T-helper 1 cell treated with Interleukin-12 subunit alpha and Interleukin-12 subunit beta and Interleukin-4 antibody, amounts not matched to agents 30 μg/mL and 1 μg/mL, for 36 hours (primary cell): ENCODE data around the gene ERVK3-1.
"Not testable (repeated sequence)": the region's sequence is repeated elsewhere in the genome, so short reads cannot be mapped to it uniquely, and the experiment has no call there.

ENCODE experiments used
- H3K27ac Mint-ChIP-seq: one replicate; pipeline ENCODE4 v1.8.0; 2021; ENCODE audit warnings: mild to moderate bottlenecking, mixed read lengths
- H3K27me3 Mint-ChIP-seq: one replicate; pipeline ENCODE4 v1.8.0; 2021; ENCODE audit warnings: low read depth, mixed read lengths
- H3K36me3 Mint-ChIP-seq: one replicate; pipeline ENCODE4 v1.8.0; 2021; ENCODE audit warnings: low read depth, mixed read lengths
- H3K4me1 Mint-ChIP-seq: one replicate; pipeline ENCODE4 v1.8.0; 2021; ENCODE audit warnings: low read depth, mixed read lengths
- H3K4me3 Mint-ChIP-seq: one replicate; pipeline ENCODE4 v1.8.0; 2021; ENCODE audit warnings: mild to moderate bottlenecking, moderate library complexity, mixed read lengths
- H3K9me3 Mint-ChIP-seq: one replicate; pipeline ENCODE4 v1.8.0; 2021; ENCODE audit warnings: mixed read lengths

The ERVK3-1 gene

DNA sequence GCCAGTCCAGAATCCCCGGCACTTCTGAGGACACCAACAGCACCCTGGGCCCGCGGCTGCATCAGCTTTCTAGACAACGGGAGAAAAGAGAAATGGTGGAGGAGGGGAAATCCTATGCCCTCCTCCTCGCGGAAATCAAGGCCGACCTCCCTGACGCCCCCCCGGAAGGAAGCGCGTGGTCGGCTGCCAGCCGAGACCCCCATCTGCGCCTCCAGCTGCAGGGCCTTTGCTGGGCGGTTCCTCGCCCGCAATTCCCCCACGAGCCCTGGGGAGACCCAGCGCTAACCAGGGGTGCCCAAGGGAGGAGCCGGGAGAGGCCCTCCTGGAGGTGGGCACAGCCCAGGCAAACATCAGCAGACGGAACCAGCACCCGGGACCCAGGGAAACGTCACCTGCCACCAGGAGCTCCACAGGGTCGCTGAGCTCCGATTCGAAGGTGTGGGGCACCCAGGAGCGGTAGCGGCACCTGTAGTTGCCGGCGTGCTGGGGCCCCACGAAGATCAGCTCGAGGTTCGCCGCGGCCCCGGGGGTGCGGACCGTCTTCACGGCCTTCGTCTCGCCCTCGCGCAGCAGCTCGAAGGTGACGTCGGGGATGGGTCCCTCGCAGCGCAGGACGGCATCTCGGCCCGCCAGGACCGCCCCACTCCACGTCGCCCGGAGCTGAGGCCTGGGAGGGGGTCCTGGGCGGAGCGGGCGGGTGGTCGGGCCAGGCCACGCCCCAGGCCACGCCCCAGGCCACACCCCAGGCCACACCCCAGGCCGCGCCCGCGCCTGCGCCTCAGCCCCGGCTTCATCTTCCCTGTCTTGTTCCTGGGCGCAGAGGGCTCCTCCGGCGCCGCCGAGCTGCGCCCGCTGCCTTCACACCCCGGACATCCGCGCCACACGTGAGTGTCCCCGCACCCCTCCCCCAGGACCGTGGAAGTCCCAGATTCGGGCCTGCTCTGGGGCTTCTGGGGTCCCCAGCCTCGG is 42.1 kb downstream of the ERVK3-1 start:
- no peaks in the 10 kb centered on the region for H3K27me3 Mint-ChIP-seq
- H3K4me1 Mint-ChIP-seq = peaks cover 17% of the 10 kb centered on the region
- peaks cover 4% of the 10 kb centered on the region for H3K9me3 Mint-ChIP-seq
- H3K27ac Mint-ChIP-seq = peak overlapping the region; percentile 82
- peaks cover 6% of the 10 kb centered on the region for H3K36me3 Mint-ChIP-seq
- peak overlapping the region; percentile 91 for H3K4me3 Mint-ChIP-seq

DNA sequence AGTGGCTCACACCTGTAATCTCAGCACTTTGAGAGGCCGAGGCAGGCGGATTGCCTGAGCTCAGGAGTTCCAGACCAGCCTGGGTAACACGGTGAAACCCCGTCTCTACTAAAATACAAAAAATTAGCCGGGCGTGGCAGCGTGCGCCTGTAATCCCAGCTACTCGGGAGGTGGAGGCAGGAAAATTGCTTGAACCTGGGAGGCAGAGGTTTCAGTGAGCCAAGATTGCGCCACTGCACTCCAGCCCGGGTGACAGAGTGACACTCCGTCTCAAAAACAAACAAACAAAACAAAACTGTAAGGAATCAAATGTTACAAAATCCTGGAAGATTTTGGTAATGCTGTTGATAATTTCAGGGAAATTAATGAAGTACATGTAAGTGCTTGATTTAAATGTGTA is 42.9 kb downstream of the ERVK3-1 start:
- Mint-ChIP-seq H3K27ac (peak overlapping the region; percentile 82), H3K4me1 (peaks cover 17% of the 10 kb centered on the region), H3K4me3 (peak overlapping the region; percentile 91)
- H3K36me3 Mint-ChIP-seq, H3K9me3 Mint-ChIP-seq, H3K27me3 Mint-ChIP-seq: not testable (repeated sequence)

DNA sequence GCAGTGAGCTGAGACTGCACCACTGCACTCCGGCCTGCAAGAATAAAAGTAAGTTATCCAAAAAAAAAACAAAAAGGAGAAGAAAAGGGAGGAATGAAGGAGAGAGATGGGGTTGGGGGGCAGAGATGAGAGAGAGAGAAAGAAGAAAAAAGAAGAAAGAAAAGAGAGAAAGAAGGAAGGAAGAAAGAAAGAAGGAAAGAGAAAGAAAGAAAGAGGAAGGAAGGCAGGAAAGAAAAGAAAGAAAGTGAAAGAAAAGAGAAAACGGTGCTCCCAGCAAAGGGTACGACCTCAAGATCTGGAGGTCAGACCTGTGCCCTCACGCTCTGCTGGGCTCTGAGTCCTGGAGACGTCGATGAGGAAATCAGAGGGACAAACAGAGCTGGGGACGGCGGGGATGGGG is 44.4 kb downstream of the ERVK3-1 start:
- Mint-ChIP-seq H3K36me3 (peaks cover 4% of the 10 kb centered on the region), H3K9me3 (no peaks in the 10 kb centered on the region), H3K4me1 (peaks cover 15% of the 10 kb centered on the region), H3K4me3 (peak overlapping the region; percentile 36), H3K27me3 (no peaks in the 10 kb centered on the region), H3K27ac (no peak overlapping the region)

DNA sequence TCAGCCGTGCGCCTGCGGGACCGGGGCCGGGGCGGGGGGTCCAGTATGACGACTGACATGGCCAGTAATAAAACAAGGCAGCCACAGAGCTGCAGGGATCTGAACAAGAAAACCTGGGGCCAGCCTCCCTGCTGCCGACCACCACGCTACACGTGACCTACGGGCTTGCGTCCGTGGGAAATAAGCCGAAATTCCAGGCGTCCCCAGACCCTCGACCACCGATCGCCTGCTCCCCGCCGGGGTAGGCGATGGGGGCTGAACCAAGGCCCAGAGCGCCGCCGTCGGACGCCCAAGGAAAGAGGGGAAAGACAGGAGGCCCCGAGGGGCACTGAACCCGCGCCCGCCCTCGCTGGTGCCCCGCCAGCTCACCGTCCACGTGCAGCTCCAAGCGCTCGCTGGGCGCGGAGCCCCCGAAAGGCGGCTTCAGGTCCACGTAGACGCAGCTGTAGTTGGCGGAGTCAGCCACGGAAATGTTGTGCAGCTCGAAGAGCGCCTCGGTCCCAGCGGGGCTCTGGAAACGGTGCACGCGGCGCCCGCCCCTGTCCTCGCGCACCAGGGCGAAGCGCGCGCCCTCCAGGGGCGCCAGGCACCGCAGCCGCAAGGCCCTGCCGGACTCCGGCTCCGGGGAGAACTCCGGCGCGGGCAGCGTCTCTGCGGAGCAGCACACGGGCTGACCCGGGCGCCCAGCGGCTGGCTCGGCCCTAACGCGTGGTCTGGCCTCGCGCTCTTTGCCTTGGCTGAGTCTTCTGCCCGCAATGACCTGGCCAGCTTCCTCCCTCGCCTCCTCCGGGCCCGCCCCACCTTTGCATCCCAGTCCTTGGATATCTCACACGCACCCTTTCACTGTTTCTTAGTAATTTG is 45.1 kb downstream of the ERVK3-1 start:
- H3K27me3 Mint-ChIP-seq = no peaks in the 10 kb centered on the region
- H3K27ac Mint-ChIP-seq = no peak overlapping the region
- peaks cover 4% of the 10 kb centered on the region for H3K36me3 Mint-ChIP-seq
- H3K4me1 Mint-ChIP-seq = peaks cover 15% of the 10 kb centered on the region
- H3K9me3 Mint-ChIP-seq = no peaks in the 10 kb centered on the region
- H3K4me3 Mint-ChIP-seq = no peak overlapping the region

DNA sequence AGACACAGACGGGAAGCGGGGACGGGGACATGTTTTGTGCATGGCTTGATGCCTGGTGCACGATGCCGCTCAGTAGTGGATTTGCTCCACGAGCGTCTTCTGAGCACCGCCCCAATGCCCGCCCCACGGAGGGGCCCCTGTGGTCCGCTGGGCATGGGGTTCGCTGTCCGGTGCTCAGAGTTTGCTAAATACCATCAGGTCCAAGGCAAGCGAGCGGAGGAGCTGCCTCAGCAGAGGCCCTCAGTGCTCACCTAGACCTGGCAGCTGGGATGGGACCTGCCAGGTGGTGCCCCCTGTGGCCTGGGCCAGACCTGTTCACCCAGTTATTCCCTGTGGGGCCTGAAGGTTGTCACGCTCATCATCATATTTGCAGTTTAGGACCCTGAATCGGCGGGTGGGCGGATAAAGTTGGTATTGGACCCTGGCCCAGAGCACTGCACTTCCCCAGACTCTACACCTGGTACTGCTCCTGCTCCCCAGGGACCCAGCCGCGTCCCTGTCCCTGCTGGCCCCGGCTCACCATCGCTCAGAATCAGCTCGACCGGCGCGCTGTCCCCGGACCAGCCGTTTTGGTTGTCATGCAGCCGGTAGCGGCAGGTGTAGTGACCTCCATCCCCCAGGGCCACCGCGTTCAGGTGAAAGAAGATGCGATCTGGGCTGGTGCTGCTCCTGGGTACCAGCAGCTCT is 45.8 kb downstream of the ERVK3-1 start:
- Mint-ChIP-seq H3K4me1 (peaks cover 15% of the 10 kb centered on the region), H3K27me3 (no peaks in the 10 kb centered on the region), H3K9me3 (no peaks in the 10 kb centered on the region), H3K27ac (no peak overlapping the region), H3K36me3 (peaks cover 4% of the 10 kb centered on the region), H3K4me3 (no peak overlapping the region)

DNA sequence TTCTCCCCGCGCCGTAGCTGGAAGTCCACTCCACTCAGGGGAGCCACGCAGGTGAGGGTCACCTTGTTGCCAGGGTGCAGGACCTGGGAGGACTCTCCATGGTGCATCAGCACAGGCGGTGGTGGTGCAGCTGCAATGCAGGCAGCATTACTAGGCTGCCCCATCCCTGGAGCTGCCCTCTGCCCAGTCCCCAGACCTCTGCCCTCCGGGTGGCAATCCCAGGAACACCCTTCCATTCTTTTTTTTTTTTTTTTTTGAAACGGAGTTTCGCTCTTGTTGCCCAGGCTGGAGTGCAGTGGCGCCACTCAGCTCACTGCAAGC is 46.3 kb downstream of the ERVK3-1 start:
- Mint-ChIP-seq H3K27ac (no peak overlapping the region), H3K27me3 (no peaks in the 10 kb centered on the region), H3K36me3 (peaks cover 4% of the 10 kb centered on the region), H3K9me3 (no peaks in the 10 kb centered on the region), H3K4me1 (peaks cover 15% of the 10 kb centered on the region), H3K4me3 (no peak overlapping the region)

DNA sequence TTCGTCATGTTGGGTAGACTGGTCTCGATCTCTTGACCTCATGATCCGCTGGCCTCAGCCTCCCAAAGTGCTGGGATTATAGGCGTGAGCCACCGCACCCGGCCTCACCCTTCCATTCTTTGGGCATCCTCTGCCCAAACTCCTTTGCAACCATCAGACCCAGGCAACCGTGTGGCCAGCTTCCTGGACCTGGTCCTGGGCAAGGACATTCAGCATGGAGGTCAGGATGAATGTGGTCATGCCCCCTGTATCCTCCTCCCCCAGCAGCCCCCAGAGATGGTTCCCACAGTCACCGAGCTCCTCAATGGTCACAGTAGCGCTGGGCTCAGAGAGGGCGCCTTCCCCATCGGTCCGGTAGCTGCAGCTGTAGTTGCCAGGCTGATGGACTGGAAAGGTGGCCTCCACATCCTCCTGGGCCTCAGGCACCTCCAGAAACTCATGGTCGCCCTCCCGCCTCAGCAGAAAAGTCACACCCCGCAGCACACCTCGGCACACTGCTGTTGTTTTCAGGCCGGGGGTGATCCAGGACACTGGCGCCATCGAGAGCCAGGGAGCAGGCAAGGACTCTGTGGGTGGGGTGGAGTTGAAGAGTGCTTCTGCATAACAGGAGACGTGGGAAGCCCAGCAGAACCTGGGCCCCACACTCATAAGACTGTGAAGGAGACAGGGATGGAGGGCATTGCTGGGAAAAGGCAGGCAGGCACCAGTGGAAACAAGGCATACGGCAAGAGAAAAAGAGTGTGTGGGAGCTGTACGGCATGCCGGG is 47.0 kb downstream of the ERVK3-1 start:
- Mint-ChIP-seq H3K4me3 (no peak overlapping the region), H3K9me3 (no peaks in the 10 kb centered on the region), H3K4me1 (peaks cover 12% of the 10 kb centered on the region), H3K36me3 (peaks cover 4% of the 10 kb centered on the region), H3K27ac (no peak overlapping the region), H3K27me3 (no peaks in the 10 kb centered on the region)

DNA sequence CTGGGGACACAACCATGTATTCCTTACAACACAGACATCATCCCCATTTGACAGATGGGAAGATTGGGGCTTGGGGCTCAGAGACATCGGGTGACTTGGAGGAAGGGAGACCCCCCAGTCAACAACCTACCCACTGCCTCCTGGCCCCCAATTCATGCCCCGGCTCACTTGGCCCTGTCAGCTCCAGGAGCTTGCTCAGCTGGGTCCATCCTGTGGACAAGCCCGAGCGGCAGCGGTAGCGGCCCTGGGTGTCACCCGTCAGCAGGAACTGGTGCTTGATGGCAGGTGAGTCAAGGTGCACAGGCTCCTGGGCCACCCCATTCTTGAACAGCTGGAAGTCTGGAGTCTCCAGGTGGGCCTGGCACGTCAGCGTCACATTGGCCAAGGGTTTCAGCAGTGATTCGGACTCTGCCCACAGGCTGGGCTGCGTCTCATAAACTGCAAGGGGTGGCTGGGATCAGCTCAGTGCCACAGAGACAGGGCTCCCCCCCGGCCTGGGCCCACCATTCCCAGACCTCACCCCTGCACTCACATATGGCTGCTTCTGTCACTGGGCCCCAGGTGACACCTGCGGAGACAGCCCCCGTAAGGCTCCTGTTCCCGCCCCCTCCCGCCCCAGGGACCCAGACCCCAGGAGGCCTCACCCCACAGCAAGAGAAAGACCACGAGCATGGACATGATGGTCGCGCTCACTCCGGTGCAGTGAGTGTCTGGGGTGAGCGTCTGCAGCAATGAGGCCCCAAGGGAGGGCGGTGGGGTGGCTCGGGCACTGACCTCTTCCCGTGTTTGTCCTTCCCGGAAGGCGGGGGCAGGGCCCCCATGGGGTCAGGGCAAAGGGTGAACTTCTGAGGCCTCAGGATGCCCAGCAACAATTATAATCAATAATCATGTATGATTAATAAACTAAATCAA is 47.8 kb downstream of the ERVK3-1 start, which contains the start of gene A1BG:
A1BG (minus strand) TSS at position 733 of the 912 bp plus-strand sequence; CDS start at position 678, 55 bp downstream.
- no peaks in the 10 kb centered on the region for H3K9me3 Mint-ChIP-seq
- H3K27ac Mint-ChIP-seq = no peak within 1 kb of the TSS
- peaks cover 11% of the 10 kb centered on the region for H3K4me1 Mint-ChIP-seq
- no peak within 1 kb of the TSS for H3K4me3 Mint-ChIP-seq
- H3K36me3 Mint-ChIP-seq = peaks cover 4% of the 10 kb centered on the region
- no peaks in the 10 kb centered on the region for H3K27me3 Mint-ChIP-seq

DNA sequence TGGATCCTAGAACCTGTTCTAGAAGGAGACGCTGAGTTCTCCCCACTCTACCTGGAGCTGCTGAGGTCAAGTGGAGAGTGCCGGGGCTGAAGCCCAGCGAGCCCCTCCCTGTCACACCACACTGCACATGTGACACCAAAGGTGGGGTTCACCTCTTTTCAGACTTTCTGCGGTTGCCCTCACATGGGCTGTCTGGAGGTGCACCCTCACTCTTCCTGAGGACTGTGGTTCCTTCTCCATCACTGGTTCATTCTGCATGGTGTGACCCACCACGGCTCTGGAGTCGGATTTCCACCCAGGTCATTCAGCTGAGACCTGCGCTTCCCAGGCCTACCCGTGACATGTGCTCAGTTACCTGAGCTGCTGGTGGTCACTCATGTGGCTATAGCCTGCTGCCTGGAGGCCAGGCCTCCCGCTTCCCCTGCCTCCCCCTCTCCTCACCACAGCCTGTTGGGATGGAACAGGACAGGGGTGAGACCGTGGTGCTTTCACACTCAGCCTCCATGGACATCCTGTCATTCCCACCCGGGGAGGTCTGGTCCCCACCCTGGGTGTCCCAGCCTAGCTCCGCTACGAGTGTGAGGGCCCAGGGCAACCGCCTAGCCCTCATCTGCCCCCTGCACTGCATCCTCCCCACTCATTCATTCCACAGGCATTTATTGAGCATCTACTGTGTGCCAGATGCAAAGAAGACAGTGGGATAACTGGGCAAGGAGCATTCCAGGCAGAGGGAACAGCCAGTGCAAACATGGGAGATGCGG is 48.7 kb downstream of the ERVK3-1 start:
- Mint-ChIP-seq H3K36me3 (peaks cover 4% of the 10 kb centered on the region), H3K27me3 (no peaks in the 10 kb centered on the region), H3K4me3 (no peak overlapping the region), H3K9me3 (no peaks in the 10 kb centered on the region), H3K4me1 (peaks cover 5% of the 10 kb centered on the region), H3K27ac (no peak overlapping the region)

DNA sequence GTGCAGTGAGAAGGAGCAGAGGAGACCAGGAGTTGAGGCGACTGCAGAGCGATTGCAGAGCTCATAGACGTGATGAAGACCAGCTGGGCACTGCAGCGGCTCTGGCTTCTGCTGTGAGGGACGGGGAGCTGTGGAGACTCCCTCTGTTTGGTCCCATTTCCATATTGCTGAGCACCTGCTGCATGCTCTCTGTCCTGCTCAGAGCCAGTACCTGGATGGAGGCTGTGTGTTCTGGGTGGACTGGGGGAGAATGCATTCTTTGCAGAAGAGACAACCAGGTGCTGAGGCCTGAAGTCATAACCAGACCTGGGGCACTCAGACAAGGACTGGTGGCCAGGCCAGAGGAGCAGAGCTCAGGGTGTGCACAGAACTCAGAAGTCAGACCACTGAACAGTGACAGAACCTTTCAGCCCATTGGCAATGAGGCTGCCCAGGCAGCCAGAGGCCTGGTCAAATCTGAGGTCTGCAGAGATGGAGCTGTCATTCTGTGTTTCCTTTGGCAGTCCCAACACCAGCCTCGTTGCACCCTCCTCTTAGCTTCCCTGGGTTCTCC is 49.4 kb downstream of the ERVK3-1 start:
- Mint-ChIP-seq H3K4me3 (no peak overlapping the region), H3K9me3 (no peaks in the 10 kb centered on the region), H3K27me3 (no peaks in the 10 kb centered on the region), H3K27ac (no peak overlapping the region), H3K4me1 (peaks cover 3% of the 10 kb centered on the region), H3K36me3 (peaks cover 2% of the 10 kb centered on the region)

DNA sequence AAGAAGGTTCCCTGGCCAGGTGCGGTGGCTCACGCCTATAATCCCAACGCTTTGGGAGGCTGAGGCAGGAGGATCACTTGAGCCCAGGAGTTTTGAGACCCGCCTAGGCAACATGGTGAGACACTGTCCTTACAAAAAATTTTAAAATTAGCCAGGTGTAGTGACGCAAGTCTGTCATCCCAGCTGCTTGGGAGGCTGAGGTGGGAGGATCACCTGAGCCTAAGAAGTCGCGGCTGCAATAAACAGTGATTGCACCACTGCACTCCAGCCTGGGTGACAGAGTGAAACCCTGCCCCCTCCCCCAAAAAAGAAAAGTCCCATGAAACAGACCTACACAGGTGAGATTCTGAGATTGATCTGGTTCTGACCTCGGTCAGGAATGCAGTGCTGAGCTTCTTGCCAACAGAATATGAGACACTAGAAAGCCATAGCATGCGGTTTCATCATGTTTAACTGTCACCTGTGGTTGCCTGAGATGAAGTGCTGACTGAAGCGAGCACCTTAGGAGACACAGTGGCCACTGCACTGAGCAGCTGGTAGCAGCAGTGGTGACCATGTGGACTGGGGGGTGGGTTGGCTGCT is 50.1 kb downstream of the ERVK3-1 start:
- peaks cover 3% of the 10 kb centered on the region for H3K4me1 Mint-ChIP-seq
- H3K27me3 Mint-ChIP-seq = no peaks in the 10 kb centered on the region
- no peak overlapping the region for H3K27ac Mint-ChIP-seq
- no peak overlapping the region for H3K4me3 Mint-ChIP-seq
- no peaks in the 10 kb centered on the region for H3K36me3 Mint-ChIP-seq
- no peaks in the 10 kb centered on the region for H3K9me3 Mint-ChIP-seq
